H1 (cell line): ENCODE data around the gene IQCE. TPM values are rescaled to one million over a fixed set of nuclear protein-coding genes. Genes with fewer than 3 reads are reported as not detected.

Experiments
- ATF2 ChIP-seq: IDR thresholded peaks from 2 replicates; pipeline ENCODE4 v1.6.1; 2012; ENCODE audit warnings: low read length, inconsistent platforms
- FOSL1 ChIP-seq: IDR thresholded peaks from 2 replicates; pipeline ENCODE4 v1.6.1; 2011; ENCODE audit warnings: mild to moderate bottlenecking, low read depth, low read length, moderate library complexity; ENCODE audit not compliant: insufficient read depth
- HDAC6 ChIP-seq: IDR thresholded peaks from one replicate; pipeline ENCODE4 v1.7.1; 2012; ENCODE audit warnings: low read depth, mild to moderate bottlenecking, inconsistent platforms, low read length, moderate library complexity
- NANOG ChIP-seq: IDR thresholded peaks from 2 replicates; pipeline ENCODE4 v1.6.1; 2011; ENCODE audit warnings: low read length, low read depth, mild to moderate bottlenecking, inconsistent platforms; ENCODE audit not compliant: insufficient read depth, poor library complexity, severe bottlenecking
- POLR2AphosphoS5 ChIP-seq: IDR thresholded peaks from 2 replicates; pipeline ENCODE4 v1.6.1; 2011; ENCODE audit warnings: low read depth, low read length
- TEAD4 ChIP-seq: IDR thresholded peaks from 2 replicates; pipeline ENCODE4 v1.6.1; 2012; ENCODE audit warnings: low read depth, low read length, inconsistent platforms, mixed read lengths
- polyA plus RNA-seq, 7 experiments: library from polyadenylated mRNA; depleted of rRNA in 3 of 7; stranded (reverse) in 5 of 7; unstranded in 2 of 7; fragments of >200 nt in 5 of 7; fragments of 200-250 nt in 2 of 7; gene quantifications; 1 replicate in 5 of 7; 2 replicates in 1 of 7; 4 replicates in 1 of 7; pipeline versions ENCODE4 v1.2.1 to v1.2.3, GENCODE V29; 2011 to 2013; ENCODE audit warnings: missing spikeins in 2 of 7, mixed read lengths in 2 of 7
- total RNA-seq: library from RNA; stranded (reverse); fragmentation: NEBNext Ultra II Directional; extraction: Animal tissue kit (Norgen Biotek cat#: 25700); gene quantifications from 2 replicates; pipeline ENCODE4 v1.2.1, GENCODE V29; 2021

Gene IQCE
- total and polyA plus RNA-seq, 2 of the 8 experiments (the other 6 are each of a cell fraction or from before 2014, with no cell fraction given), result 2.2 to 4.9 TPM

- no peak; the same call in 1 of the 2 replicates for TF ChIP-seq POLR2AphosphoS5
- no peak for TF ChIP-seq ATF2
- TF ChIP-seq HDAC6, result no peak
- no peak for TF ChIP-seq FOSL1
- TF ChIP-seq NANOG, result no peak
- TF ChIP-seq TEAD4, result no peak
Measured at GRCh38 chr7:2540133-2540532, 18.6 kb upstream of the IQCE start (continued).
